GOT3 (cell line): ENCODE data around the gene ITPR1.

Source experiments
- DNase-seq: peaks from one replicate; lab custom pipeline; 2025; ENCODE audit warnings: mixed read lengths; lab: John Stamatoyannopoulos, UW

Gene ITPR1

DNA sequence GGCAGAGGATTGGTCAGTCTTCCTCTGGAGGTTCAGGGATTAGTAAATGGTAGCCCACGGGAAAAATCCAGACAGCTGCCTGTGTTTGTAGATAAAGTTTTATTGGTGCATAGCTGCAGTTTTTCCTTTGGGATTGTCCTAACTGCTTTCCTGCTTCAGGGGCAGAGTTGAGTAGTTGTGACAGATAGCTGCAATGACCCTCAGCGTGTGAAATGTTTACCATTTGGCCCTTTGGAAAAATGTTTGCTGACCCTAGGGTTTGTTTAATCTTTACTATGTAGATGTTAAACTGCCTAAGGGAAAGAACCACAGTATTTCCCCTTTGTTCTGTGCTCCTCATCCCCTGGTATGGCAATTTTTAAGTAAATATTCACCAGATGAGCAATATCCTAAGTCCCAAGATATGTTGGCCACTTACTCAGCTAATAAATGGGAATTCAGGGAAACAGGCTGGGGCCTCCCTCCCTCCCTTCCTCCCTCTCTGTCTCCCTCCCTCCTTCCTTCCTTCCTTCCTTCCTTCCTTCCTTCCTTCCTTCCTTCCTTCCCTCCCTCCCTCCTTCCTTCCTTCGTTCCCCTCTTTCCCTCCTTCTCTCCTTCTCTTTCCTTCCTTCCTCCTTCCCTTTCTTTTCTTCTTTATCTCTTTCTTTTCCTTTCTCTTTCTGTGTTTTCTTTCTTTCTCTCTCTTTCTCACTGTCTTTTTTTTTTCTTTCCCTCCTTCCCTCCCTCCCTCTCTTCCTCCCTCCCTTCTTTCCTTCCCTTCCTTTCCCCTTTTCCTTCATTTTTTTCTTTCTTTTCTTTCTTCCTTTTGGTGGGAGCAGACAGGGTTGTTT lies 251.5 kb downstream of the ITPR1 start:
- DNase-seq, result no peak

DNA sequence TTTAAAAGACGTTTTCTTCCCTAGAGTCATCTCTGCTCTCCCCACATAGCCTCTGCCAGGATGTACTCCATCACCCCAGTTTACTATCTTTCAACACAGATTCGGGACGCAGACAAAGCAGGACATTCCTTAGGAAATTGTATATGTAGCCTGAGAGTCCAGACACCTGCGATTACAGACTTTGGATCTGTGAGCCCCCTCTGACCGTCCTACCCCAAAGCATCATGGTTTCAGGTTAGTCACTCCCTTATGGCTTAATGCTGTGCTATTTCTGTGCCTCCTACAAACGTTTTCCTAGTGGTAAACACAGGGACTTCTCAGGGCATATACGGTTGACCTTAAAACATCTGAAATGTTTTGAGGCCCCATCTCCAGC lies 252.1 kb downstream of the ITPR1 start:
- DNase-seq, result no peak

DNA sequence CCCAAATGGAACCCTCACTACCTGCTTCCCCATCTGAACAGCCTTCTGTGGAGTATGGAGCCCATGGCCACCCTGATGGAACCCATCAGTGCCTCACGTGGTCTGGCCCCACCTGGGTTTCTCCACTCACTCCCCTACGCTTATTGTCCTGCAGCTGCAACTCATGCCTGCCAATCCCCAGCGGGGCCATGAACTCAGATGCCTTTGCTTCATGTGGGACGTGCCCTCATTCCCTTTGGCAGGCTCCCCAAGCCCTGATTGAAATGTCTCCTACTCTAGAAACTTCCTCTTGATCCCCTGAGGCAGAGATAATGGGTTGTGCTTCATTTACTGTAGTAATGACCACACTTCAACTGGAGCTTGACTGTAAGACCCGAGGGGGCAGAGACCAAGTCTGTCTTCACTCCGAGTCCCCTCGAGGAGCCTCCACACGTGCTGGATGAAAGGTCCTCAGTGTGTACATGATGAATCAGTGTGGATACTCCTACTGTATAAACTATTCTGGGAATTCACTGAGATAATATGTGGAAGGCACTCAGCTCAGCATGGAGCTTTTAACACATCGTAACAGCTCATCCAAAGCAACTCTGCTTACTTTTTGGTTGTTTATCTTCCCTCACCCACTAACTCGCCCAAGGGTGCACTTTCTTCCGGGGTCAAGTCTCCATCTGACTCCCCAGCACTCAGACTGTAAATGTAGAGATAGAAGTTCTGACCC lies 253.3 kb downstream of the ITPR1 start:
- no peak for DNase-seq

DNA sequence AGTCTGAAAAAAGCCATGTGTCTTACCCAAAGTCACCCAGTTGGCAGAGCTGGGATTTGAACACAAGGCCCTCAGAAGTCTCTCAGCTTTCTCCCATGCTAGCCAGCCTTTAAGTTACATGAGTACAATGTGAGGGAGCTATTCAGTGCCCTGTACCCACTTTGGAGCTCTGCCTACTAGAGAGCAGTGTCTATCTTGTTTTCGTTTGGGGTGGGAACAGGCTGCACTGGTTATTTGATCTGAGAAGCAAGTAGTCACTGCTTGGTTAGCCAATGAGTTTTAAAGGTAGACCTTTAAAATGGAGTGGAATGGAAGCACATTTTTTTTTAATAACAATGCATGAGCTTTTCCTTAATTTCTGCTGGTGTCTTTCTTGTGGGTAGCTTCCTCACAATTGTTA lies 255.0 kb downstream of the ITPR1 start:
- no peak for DNase-seq

DNA sequence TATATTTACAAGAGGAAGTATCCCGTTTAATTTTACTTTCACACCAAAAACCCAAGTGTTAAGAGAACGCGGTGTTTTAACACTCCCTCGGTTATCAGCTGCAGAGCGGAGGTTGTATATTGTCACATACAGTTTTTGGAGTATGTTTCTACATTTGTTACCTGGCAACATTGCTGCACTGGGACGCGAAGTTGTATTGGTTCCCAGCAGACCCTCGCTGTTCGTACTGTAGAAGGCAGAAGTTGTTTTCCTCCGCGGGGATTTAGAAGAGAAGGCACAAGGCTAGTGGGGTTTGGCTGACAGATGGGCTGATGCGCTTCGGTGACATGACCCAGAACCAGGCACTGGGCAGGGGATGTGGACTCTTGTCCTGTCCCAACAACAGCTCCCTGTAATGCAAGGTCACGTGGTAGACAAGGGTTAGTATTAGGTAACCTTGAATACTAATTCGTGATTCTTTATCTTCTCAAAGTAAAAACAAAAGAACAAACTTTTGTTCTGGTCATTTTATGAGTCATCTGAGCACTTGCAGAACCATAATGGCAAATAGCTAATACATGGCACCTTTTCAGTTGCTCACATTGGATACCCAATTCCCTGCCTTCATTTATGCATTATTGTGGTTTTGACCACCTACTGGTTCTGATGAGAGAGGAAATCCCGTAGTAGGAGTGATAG lies 255.7 kb downstream of the ITPR1 start:
- no peak for DNase-seq

DNA sequence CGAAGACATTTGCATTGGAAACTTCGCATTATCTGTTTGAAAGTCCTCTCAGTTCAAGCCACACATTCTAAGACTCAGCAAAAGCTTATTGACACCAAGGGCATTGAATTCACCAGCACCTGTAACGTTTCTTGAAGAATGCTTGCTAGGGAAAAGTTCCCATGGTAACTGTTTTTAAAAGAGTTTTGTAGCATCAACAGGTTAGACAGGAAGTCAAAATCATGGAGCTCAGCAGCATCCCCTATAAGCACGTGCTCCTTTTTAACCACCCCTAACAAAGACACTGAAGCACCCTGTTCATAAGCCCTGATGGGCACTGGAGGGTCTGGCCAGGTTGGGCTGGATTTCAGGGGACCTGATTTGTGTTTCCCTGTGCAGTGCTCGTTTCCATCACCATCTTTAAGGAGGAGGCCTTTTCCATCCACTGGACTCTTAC lies 256.4 kb downstream of the ITPR1 start:
- DNase-seq, result no peak

DNA sequence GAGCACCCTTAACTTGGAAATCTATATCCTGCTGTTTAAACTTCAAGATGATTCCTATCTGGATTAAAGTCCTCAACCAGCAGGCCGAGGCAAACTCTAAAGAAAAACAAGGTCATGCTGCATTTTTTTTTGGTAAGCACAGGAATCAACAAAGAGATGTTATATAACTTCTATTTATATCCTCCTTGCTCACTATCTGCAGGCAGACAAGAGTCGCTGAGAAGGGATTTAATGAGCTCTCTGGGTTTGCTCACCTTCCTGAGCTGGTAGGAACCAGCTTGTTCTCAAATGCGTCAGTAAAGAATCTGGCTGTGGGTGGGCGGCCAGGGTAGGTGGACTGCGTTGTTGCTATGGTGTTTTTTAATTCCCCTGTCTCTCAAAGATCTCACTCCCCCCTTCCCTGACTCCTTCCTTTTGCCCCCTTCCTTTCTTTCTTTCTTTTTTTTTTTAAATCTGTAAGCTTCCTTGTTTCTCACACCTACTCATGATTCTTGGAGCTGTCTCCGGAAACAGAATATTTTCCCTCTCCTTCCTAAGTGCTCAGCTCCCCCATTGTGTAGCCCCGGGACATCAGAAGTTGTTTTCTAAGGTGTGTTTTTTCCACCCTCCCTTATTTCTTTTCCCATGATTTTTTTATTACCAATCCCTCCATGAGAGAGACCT lies 257.3 kb downstream of the ITPR1 start:
- DNase-seq, result no peak

DNA sequence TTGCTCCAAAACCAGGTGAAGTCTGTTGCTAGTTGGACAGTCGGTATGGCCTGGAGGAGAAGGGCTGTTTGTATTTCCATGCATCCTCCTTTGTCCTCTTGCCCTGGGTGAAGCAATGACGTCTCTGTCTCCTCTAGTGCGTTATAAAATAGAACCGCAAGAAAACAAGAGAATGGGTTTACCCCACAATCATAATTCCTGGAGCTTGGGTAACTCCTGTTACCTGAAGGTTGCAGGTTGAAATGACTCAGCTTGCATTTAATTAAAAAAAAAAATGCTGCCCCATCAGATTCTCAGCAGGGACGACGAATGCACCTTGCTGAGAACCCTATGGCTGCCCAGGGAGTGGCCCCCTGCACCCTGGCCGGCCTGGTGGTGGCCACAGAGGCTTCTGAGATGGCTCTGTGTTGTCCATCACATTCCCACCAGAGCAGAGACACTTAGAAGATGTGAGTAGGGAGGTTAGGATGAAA lies 257.9 kb downstream of the ITPR1 start:
- no peak for DNase-seq

DNA sequence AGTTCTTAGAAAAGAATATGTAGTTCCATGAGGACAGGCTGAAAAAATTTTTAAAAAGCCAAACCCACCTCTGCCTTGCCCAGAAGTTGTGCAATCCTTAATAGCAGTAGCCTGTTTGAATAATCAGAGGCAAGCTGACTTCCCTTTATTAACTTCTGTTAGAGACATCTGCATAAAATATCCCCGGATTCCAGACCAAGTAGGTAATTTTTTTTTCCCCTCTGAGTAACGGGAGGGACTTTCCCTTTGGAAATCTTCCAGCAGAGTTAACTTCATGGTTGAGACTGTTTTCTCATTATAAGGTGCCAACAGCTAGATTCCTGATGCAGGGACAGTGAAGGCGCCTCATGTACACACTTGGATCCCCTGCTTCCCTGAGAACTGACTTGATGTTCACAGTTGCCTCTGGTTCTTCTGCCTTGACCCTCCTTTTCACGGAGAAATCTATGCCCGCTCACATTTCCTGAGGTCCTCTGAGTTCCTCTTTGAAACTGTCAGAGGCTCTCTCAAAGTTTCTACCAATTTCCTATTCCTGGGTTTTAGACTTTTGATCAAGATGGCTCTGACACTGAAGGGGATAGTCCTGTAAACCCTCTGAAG lies 258.5 kb downstream of the ITPR1 start:
- no peak for DNase-seq

DNA sequence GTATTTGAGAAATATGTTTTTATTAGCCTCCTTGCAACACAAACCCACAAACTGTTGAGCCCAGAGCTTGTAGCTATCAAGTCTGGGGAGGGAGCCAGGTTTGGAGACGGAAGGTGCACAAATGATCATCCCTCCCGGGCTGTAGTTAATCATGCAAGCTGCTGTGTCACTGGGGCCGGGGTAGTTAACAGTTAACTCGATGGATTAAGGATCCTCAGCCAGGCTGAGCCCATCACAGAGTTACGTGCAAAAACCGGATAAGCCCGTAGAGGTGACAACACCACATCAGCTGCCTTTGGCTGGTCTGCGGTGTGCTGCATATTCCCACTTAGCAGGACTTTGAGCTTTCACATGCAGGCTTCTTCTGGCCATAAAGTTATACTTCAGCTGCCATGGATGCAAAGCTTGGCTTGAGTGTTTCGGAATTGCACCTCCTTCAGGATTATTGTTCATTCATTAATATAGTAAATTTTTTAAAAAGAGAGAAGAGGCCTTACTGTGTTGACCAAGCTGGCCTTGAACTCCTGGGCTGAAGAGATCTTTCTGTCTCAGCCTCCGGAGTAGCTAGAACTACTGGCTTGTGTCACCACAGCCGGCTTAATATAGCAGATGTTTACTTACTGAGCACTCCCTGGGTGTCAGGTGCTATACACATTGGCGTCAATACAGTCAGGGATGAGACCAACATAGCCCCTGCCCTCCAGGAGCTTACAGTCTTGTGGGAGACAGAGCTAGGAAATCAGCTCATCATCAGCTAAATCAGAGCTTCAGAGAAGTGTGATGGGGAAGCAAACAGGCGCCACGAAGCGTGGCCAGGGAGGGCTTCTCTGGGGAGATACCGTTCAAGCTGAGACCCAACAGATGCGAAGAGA lies 259.3 kb downstream of the ITPR1 start:
- no peak for DNase-seq

DNA sequence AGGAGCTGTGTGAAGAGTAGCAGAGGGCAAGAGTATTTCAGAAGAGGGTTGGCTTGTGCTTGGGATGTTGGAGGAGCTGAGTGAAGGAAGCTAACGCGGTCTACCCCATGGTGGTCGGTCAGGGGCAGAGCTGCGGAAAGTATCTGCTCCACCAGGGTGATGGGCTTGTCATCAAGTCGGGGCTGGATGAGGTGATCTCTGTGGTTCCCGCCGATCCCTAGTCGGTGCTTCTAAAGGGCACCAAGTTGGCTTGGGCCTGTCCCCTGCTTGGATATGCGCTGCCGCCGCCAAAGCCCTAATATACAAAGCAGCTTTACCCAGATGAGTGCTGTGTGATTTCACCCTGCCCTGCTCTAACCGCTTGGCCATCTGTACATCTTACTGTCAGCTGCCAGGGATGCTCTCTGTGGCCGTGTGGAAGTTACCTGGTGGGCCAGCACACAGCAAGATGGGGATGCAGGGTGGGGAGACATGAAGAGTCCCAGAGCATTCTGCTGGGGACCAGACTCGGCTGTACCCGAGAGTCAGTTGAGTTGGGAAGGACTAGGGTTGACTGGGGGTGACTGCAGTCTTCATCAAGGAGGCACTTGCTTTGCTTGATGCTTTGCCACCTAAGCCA lies 260.0 kb downstream of the ITPR1 start:
- DNase-seq, result no peak

DNA sequence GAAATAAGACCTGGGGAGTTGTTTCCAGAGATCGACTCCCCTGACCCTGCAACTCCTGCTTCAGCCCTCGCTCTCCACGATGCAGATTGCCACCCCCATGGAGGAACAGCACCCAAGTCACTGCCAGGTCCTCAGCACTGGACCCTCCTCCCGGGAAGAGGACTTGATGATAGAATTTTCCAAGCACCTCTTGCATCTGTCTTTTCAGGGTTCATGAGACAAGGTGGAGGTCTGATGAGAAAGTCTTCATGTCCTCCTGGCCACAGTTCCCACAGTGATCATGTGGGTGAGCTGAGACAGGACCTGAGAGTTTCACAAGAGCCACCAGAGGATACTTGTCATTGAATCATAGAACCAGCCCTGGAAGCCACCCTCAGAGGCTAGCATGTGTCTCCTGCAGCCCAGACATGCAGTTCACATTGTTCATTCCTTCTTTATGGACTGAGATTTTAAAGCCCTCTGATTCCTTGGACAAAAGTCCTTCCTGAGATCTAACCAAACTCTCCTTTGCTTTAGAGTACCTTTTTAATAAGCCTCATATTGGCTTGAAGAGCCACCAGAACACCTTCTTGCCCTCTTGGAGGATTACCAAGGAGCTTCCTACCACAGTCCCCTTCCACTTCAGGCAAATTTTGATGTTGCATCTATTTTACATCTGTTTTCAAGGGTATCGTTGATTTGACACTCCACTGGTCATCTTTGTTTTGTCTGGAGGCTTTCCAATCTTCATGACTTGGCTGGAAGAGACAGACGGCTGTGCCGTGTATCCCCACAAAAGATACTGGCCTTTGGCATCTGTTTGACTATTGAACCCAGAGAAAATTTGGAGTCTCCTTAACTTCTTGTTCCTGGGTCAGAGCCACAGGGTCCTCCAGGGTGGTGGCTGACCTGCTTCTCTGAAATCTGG lies 261.3 kb downstream of the ITPR1 start:
- no peak for DNase-seq

DNA sequence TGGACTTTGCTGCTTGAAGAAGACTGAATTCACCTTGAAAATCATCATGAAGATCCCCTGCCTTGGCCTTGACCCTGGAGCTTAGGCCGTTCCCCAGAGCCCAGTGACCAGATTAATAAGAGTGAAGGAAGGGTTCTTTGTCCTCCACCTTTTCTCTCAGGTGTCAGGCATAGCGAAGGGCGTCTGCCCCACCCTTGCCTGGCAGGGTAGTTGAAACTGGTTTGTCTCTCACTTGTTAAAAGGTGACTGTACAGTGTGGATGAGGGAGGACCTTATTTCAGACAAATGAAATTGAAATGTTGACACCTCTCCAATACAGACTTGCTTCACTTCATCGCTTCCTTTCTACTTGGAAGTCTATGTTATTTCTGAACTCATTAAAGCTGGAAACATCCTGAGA lies 262.4 kb downstream of the ITPR1 start:
- no peak for DNase-seq

DNA sequence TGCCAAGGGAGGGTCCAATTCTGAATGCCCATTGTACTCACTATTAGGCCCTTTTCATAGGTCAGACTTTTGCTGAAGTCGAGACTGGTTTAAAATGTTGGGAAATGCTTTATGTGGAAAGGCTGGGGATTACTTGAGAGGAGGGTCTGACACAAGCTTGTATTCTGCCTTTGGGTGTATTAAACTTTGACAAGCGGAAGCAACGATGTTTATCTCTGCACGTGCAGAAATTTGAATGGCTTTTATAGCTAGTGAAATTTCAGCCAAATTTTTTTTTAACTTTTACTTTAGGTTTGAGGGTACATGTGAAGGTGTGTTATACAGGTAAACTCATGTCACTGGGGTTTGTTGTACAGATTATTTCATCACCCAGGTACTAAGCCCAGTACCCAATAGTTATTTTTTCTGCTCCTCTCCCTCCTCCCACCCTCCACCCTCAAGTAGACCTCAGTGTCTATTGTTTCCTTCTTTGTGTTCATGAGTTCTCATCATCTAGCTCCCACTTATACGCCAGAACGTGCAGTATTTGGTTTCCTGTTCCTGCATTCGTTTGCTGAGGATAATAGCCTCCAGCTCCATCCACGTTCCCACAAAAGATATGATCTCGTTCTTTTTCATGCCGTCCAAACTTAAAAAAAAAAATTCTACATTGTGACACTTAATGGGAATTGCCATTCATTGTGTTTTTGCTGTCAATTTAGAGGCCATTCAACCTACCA lies 263.1 kb downstream of the ITPR1 start:
- no peak for DNase-seq

DNA sequence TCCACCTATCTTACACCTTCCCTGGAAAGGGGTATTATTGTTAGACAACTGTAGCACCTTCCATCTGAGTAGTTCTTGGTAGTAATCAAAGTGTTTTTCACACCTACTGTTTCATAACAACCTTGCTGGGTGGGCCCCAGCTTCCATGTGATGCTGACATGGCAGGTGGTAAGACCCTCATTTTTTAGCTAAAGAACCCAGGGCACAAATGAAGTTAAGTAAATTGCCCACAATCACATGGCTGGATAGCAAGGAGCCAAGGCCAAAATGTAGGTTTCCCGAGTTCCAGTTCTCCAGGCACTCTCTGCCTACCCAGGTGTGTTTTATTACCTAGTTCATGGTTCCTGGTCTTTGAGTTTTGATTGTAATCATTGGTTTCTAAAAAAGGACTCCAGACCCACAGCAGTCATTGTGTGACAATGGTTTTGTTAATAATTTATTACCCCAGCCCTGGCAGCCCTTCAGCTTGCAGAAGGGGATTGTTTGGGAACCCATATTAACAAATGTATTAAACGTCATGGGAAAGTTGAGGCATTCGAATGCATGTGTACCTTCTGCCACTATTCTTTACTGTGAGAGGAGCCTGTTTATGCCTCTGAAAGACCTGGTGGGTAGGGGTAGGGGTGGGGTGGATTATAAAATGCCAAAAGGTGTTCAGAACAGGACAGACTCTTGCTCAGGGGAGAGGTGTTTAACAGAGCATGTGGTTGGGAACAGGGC lies 263.9 kb downstream of the ITPR1 start:
- no peak for DNase-seq

DNA sequence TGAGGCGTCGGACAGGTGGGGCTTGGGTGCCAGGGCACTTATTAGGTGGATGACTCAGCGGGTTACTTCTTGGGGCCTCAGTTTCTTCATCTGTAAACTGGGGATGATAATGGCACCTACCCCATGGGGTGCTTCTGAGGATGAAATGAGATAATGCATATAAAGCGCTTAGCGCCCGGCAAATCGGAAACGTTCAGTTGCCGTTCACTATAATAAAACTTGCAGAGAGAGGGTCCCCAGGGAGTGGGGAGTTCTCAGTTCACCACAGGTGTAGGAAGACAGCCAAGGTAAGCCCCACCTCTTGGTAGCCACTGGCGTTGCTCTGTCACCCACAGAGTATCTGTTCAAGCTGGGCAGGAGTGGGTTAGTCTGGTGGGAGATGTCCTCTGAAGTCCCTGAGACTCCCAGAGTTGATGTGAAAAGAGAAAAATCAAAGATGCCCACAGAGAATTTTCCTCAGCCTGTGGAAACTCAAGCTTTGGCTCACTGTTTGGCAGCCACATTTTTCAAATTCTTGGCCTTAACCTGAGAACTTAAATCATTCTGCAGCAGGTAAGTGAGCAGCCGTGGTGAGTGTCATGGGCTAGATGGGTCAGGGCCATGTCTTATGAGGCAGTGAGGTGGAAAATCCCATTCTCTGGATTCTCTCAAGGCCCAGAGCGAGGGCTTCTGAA lies 264.6 kb downstream of the ITPR1 start:
- DNase-seq, result no peak

DNA sequence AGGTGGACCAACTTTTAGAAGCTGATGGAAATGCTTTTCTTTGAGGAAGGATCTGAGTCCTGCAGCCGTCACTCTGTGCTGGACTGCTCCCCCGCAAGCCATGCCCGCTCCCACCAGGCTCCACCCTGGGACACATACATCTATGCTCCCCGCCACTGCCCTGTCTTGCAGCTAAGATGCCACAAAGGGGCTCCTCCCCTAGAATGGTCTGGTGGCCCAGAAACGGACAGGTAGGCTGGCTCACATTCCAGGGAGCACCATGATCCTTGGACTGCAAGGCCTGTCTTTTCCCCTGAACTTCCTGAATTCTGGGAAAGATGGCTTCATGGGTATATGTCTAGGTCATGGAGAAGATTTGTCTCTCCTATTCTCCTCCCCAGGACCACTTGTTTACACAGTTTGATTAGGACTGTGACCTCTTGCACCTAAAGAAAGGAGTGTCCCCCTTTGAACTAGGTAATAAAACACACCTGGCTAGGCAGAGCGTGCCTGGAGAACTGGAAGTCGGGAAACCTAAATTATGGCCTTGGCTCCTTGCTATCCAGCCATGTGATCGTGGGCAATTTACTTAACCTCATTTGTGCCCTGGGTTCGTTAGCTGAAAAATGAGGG lies 265.2 kb downstream of the ITPR1 start:
- DNase-seq, result no peak
